Measurements from ENCODE around the gene SPATA2L. TPM values are rescaled to one million over a fixed set of nuclear protein-coding genes. Genes with fewer than 3 reads are reported as not detected.
"Not testable (repeated sequence)": the region's sequence is repeated elsewhere in the genome, so short reads cannot be mapped to it uniquely, and the experiment has no call there.

Gene SPATA2L
- total and polyA plus RNA-seq, 9 donors, result 1.5 to 4.1 (median 2.6) TPM

- Histone ChIP-seq H3K4me3 (ENCODE audit: low read length) (no peak overlapping the region), H3K27me3 (ENCODE audit: control insufficient read depth, insufficient read depth, low read length) (peaks cover 27% of the 10 kb centered on the region), H3K27ac (ENCODE audit: low read length) (no peak overlapping the region), H3K9me3 (replicated peaks; ENCODE audit: control insufficient read depth, low read depth, low read length) (no peaks in the 10 kb centered on the region), H3K36me3 (ENCODE audit: control insufficient read depth, insufficient read depth, low read length) (peaks cover 7% of the 10 kb centered on the region), H3K4me1 (ENCODE audit: control insufficient read depth, insufficient read depth, low read length) (peaks cover 27% of the 10 kb centered on the region)
- DNase-seq, result no peak
- WGBS (ENCODE audit: insufficient coverage), result 85% methylated on average over 9 of the region's 9 CpGs
Measured at GRCh38 chr16:89707695-89708094, 6.2 kb upstream of the SPATA2L start.

- Histone ChIP-seq H3K4me1 (ENCODE audit: control insufficient read depth, insufficient read depth, low read length) (peaks cover 27% of the 10 kb centered on the region), H3K27me3 (ENCODE audit: control insufficient read depth, insufficient read depth, low read length) (peaks cover 27% of the 10 kb centered on the region), H3K27ac (ENCODE audit: low read length) (no peak overlapping the region), H3K9me3 (replicated peaks; ENCODE audit: control insufficient read depth, low read depth, low read length) (no peaks in the 10 kb centered on the region), H3K4me3 (ENCODE audit: low read length) (no peak overlapping the region), H3K36me3 (ENCODE audit: control insufficient read depth, insufficient read depth, low read length) (peaks cover 7% of the 10 kb centered on the region)
- 79% methylated on average over 12 of the region's 14 CpGs for WGBS (ENCODE audit: insufficient coverage)
- no peak for DNase-seq
Measured at GRCh38 chr16:89706518-89707260, 5.2 kb upstream of the SPATA2L start.

- H3K9me3 ChIP-seq (replicated peaks; ENCODE audit: control insufficient read depth, low read depth, low read length), result no peaks in the 10 kb centered on the region
- no peak overlapping the region for H3K4me3 ChIP-seq (ENCODE audit: low read length)
- peaks cover 41% of the 10 kb centered on the region for H3K4me1 ChIP-seq (ENCODE audit: control insufficient read depth, insufficient read depth, low read length)
- peaks cover 27% of the 10 kb centered on the region for H3K27me3 ChIP-seq (ENCODE audit: control insufficient read depth, insufficient read depth, low read length)
- no peak for DNase-seq
- H3K27ac ChIP-seq (ENCODE audit: low read length), result no peak overlapping the region
- H3K36me3 ChIP-seq (ENCODE audit: control insufficient read depth, insufficient read depth, low read length), result peaks cover 7% of the 10 kb centered on the region
- WGBS (ENCODE audit: insufficient coverage), result 66% methylated on average over 10 of the region's 15 CpGs
Measured at GRCh38 chr16:89705006-89705405, 3.5 kb upstream of the SPATA2L start.

- no peak for DNase-seq
- no peak overlapping the region for H3K27ac ChIP-seq (ENCODE audit: low read length)
- peaks cover 2% of the 10 kb centered on the region for H3K36me3 ChIP-seq (ENCODE audit: control insufficient read depth, insufficient read depth, low read length)
- WGBS (ENCODE audit: insufficient coverage), result 91% methylated on average over 7 of the region's 13 CpGs
- peaks cover 43% of the 10 kb centered on the region for H3K4me1 ChIP-seq (ENCODE audit: control insufficient read depth, insufficient read depth, low read length)
- H3K27me3 ChIP-seq (ENCODE audit: control insufficient read depth, insufficient read depth, low read length), result peaks cover 27% of the 10 kb centered on the region
- no peaks in the 10 kb centered on the region for H3K9me3 ChIP-seq (replicated peaks; ENCODE audit: control insufficient read depth, low read depth, low read length)
- no peak overlapping the region for H3K4me3 ChIP-seq (ENCODE audit: low read length)
Measured at GRCh38 chr16:89704281-89704680, 2.8 kb upstream of the SPATA2L start.

GRCh38 chr16:89700649-89701424 is 668 bp downstream of the SPATA2L start:
- peak; percentile 65 for DNase-seq
- Histone ChIP-seq H3K4me3 (ENCODE audit: low read length) (peak overlapping the region; percentile 68), H3K27ac (ENCODE audit: low read length) (peak overlapping the region; percentile 67), H3K36me3 (ENCODE audit: control insufficient read depth, insufficient read depth, low read length) (no peaks in the 10 kb centered on the region), H3K9me3 (replicated peaks; ENCODE audit: control insufficient read depth, low read depth, low read length) (no peaks in the 10 kb centered on the region), H3K27me3 (ENCODE audit: control insufficient read depth, insufficient read depth, low read length) (peaks cover 27% of the 10 kb centered on the region), H3K4me1 (ENCODE audit: control insufficient read depth, insufficient read depth, low read length) (peaks cover 50% of the 10 kb centered on the region)
- 2% methylated on average over 73 of the region's 78 CpGs for WGBS (ENCODE audit: insufficient coverage)

- Histone ChIP-seq H3K36me3 (ENCODE audit: control insufficient read depth, insufficient read depth, low read length) (peaks cover 5% of the 10 kb centered on the region), H3K4me1 (ENCODE audit: control insufficient read depth, insufficient read depth, low read length) (peaks cover 50% of the 10 kb centered on the region), H3K4me3 (ENCODE audit: low read length) (peak overlapping the region; percentile 26), H3K9me3 (replicated peaks; ENCODE audit: control insufficient read depth, low read depth, low read length) (no peaks in the 10 kb centered on the region), H3K27me3 (ENCODE audit: control insufficient read depth, insufficient read depth, low read length) (peaks cover 27% of the 10 kb centered on the region), H3K27ac (ENCODE audit: low read length) (peak overlapping the region; percentile 67)
- DNase-seq, result peak; percentile 95
- under 1% methylated on average over 30 of the region's 30 CpGs for WGBS (ENCODE audit: insufficient coverage)
Measured at GRCh38 chr16:89700100-89700648, 1.3 kb downstream of the SPATA2L start.

- H3K27ac ChIP-seq (ENCODE audit: low read length), result peak overlapping the region; percentile 45
- 45% methylated on average over 15 of the region's 18 CpGs for WGBS (ENCODE audit: insufficient coverage)
- H3K36me3 ChIP-seq (ENCODE audit: control insufficient read depth, insufficient read depth, low read length); H3K9me3 ChIP-seq (replicated peaks; ENCODE audit: control insufficient read depth, low read depth, low read length); H3K4me3 ChIP-seq (ENCODE audit: low read length); DNase-seq: not testable (repeated sequence)
- H3K27me3 ChIP-seq (ENCODE audit: control insufficient read depth, insufficient read depth, low read length), result peaks cover 23% of the 10 kb centered on the region
- H3K4me1 ChIP-seq (ENCODE audit: control insufficient read depth, insufficient read depth, low read length), result peaks cover 50% of the 10 kb centered on the region
Measured at GRCh38 chr16:89699629-89700099, 1.8 kb downstream of the SPATA2L start.

GRCh38 chr16:89698717-89699116 is 2.8 kb downstream of the SPATA2L start:
- H3K4me3 ChIP-seq (ENCODE audit: low read length); DNase-seq; H3K27ac ChIP-seq (ENCODE audit: low read length); H3K9me3 ChIP-seq (replicated peaks; ENCODE audit: control insufficient read depth, low read depth, low read length): not testable (repeated sequence)
- H3K36me3 ChIP-seq (ENCODE audit: control insufficient read depth, insufficient read depth, low read length), result peaks cover 16% of the 10 kb centered on the region
- H3K27me3 ChIP-seq (ENCODE audit: control insufficient read depth, insufficient read depth, low read length), result peaks cover 17% of the 10 kb centered on the region
- 94% methylated on average over 5 of the region's 14 CpGs for WGBS (ENCODE audit: insufficient coverage)
- H3K4me1 ChIP-seq (ENCODE audit: control insufficient read depth, insufficient read depth, low read length), result peaks cover 50% of the 10 kb centered on the region

- Histone ChIP-seq H3K27me3 (ENCODE audit: control insufficient read depth, insufficient read depth, low read length) (peaks cover 10% of the 10 kb centered on the region), H3K9me3 (replicated peaks; ENCODE audit: control insufficient read depth, low read depth, low read length) (no peaks in the 10 kb centered on the region), H3K4me1 (ENCODE audit: control insufficient read depth, insufficient read depth, low read length) (peaks cover 50% of the 10 kb centered on the region), H3K36me3 (ENCODE audit: control insufficient read depth, insufficient read depth, low read length) (peaks cover 24% of the 10 kb centered on the region), H3K4me3 (ENCODE audit: low read length) (no peak overlapping the region), H3K27ac (ENCODE audit: low read length) (peak overlapping the region; percentile 29)
- 67% methylated on average over 28 of the region's 32 CpGs for WGBS (ENCODE audit: insufficient coverage)
- no peak for DNase-seq
Measured at GRCh38 chr16:89697616-89698331, 3.7 kb downstream of the SPATA2L start.
